ENCODE results near the gene KPNA6. TPM values are rescaled to one million over a fixed set of nuclear protein-coding genes. Genes with fewer than 3 reads are reported as not detected.
"Not testable (repeated sequence)": the region's sequence is repeated elsewhere in the genome, so short reads cannot be mapped to it uniquely, and the experiment has no call there.

KPNA6 gene
- total and polyA plus RNA-seq, 10 of the 15 experiments (the other 5 are each of a cell fraction or from before 2014, with no cell fraction given) = 11.1 to 55.6 (median 25.9) TPM

- no peak overlapping the region for H3K4me2 ChIP-seq (ENCODE audit: control insufficient read depth, insufficient read depth)
- CTCF ChIA-PET = interaction anchor here (1.1 to 6.3 kb wide), 2 partner anchors 8 to 15 kb away, joined by 3 to 52 read pairs; no protein-coding TSS in a partner anchor
- DNase-seq (ENCODE audit: low read depth, low spot score) (no peak), ATAC-seq (no peak), FAIRE-seq (no peak)
- intact Hi-C loops (cut with micrococcal nuclease; ENCODE audit: unreplicated experiment) = no loop called here
- no peak overlapping the region for H3K27ac ChIP-seq (ENCODE audit: control insufficient read depth, insufficient read depth)
- RAD21 ChIA-PET (ENCODE audit: unreplicated experiment) = interaction anchor here (1.7 kb wide), 1 partner anchor 223 kb away, joined by 3 read pairs; the partner anchor contains the start of gene MARCKSL1
- H3K79me2 ChIP-seq (ENCODE audit: control insufficient read depth, insufficient read depth, low read length) = peaks cover 71% of the 10 kb centered on the region
- H3K9me3 ChIP-seq (replicated peaks; ENCODE audit: control insufficient read depth, insufficient read depth, low read length) = no peaks in the 10 kb centered on the region
- POLR2A ChIA-PET = interaction anchor here (0.5 kb wide), 1 partner anchor 17 kb away, joined by 3 read pairs; no protein-coding TSS in a partner anchor
- no peaks in the 10 kb centered on the region for H4K20me1 ChIP-seq (ENCODE audit: control insufficient read depth, insufficient read depth)
- BruUV-seq (replicated peaks) = no TSS peak
- H3K4me1 ChIP-seq (ENCODE audit: control insufficient read depth, insufficient read depth, low read length) = peaks cover 21% of the 10 kb centered on the region
- H2AFZ ChIP-seq (ENCODE audit: control insufficient read depth, low read depth, low read length) = no peak overlapping the region
- SMC1A ChIA-PET (ENCODE audit: uncharacterized antibody, unreplicated experiment) = interaction anchor here (1.0 to 2.3 kb wide), 4 partner anchors 12 to 90 kb away, joined by 3 to 6 read pairs (median 4); no protein-coding TSS in a partner anchor
- no peaks in the 10 kb centered on the region; a peak in 1 of 4 replicates for H3K36me3 ChIP-seq (ENCODE audit: control insufficient read depth in 2 of 2, insufficient read depth in 2 of 2, low read length in 1 of 2)
- TF ChIP-seq SMAD1 (IDR thresholded peaks at IDR 0.05; ENCODE audit: low read depth, partially characterized antibody) = no peak
- no peak for TF ChIP-seq RUNX3 (IDR thresholded peaks at IDR 0.05; ENCODE audit: low read length)
- TF ChIP-seq SMC3 (IDR thresholded peaks at IDR 0.05; ENCODE audit: borderline replicate concordance, low read length) = no peak
- TF ChIP-seq, protein P1, sequence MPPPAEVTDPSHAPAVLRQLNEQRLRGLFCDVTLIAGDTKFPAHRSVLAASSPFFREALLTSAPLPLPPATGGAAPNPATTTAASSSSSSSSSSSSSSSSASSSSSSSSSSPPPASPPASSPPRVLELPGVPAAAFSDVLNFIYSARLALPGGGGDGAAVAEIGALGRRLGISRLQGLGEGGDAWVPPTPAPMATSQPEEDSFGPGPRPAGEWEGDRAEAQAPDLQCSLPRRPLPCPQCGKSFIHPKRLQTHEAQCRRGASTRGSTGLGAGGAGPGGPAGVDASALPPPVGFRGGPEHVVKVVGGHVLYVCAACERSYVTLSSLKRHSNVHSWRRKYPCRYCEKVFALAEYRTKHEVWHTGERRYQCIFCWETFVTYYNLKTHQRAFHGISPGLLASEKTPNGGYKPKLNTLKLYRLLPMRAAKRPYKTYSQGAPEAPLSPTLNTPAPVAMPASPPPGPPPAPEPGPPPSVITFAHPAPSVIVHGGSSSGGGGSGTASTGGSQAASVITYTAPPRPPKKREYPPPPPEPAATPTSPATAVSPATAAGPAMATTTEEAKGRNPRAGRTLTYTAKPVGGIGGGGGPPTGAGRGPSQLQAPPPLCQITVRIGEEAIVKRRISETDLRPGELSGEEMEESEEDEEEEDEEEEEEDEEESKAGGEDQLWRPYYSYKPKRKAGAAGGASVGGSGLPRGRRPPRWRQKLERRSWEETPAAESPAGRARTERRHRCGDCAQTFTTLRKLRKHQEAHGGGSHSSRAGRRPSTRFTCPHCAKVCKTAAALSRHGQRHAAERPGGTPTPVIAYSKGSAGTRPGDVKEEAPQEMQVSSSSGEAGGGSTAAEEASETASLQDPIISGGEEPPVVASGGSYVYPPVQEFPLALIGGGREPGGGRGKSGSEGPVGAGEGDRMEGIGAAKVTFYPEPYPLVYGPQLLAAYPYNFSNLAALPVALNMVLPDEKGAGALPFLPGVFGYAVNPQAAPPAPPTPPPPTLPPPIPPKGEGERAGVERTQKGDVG (CRISPR knock-in tag; IDR thresholded peaks at IDR 0.05) = no peak
- no peak for TF ChIP-seq HDAC6 (IDR thresholded peaks at IDR 0.05; ENCODE audit: unreplicated experiment)
- no peak for TF ChIP-seq SREBF1 (IDR thresholded peaks at IDR 0.05; ENCODE audit: low read length)
- TF ChIP-seq CBX3 (IDR thresholded peaks at IDR 0.05; ENCODE audit: borderline replicate concordance, low read depth) = no peak
- in situ Hi-C loops (cut with MboI) = no loop called here
- no peak overlapping the region for H3K9ac ChIP-seq (ENCODE audit: control insufficient read depth, insufficient read depth, low read length)
- WGBS (ENCODE audit: insufficient coverage, insufficient replicate concordance, low lambda C conversion rate, missing lambda C conversion rate) = 82% methylated on average over 5 of the region's 5 CpGs
- H3K27me3 ChIP-seq (replicated peaks in 1 of 2; ENCODE audit: control insufficient read depth in 2 of 2, insufficient read depth in 2 of 2, low read length in 1 of 2) = no peaks in the 10 kb centered on the region
- H3K4me3 ChIP-seq = no peak overlapping the region; the same call in 1 of the 2 replicates
Measured at GRCh38 chr1:32112806-32113375, 5.0 kb downstream of the KPNA6 start.

GRCh38 chr1:32113436-32113835 is 5.6 kb downstream of the KPNA6 start:
- SMC1A ChIA-PET (ENCODE audit: uncharacterized antibody, unreplicated experiment) = interaction anchor here (1.5 kb wide), 1 partner anchor 46 kb away, joined by 4 read pairs; no protein-coding TSS in a partner anchor
- H3K4me1 ChIP-seq (ENCODE audit: control insufficient read depth, insufficient read depth, low read length) = peaks cover 21% of the 10 kb centered on the region
- POLR2A ChIA-PET = not testable (repeated sequence)

More at GRCh38 chr1:32113436-32113835, 5.6 kb downstream of the KPNA6 start:
- H3K79me2 ChIP-seq (ENCODE audit: control insufficient read depth, insufficient read depth, low read length) = peaks cover 67% of the 10 kb centered on the region
- ATAC-seq; intact Hi-C loops (cut with micrococcal nuclease; ENCODE audit: unreplicated experiment); H4K20me1 ChIP-seq (ENCODE audit: control insufficient read depth, insufficient read depth); FAIRE-seq; RAD21 ChIA-PET (ENCODE audit: unreplicated experiment); H3K9me3 ChIP-seq (replicated peaks; ENCODE audit: control insufficient read depth, insufficient read depth, low read length); in situ Hi-C loops (cut with MboI); H3K27ac ChIP-seq (ENCODE audit: control insufficient read depth, insufficient read depth); H3K4me2 ChIP-seq (ENCODE audit: control insufficient read depth, insufficient read depth); H3K9ac ChIP-seq (ENCODE audit: control insufficient read depth, insufficient read depth, low read length); DNase-seq (ENCODE audit: low read depth, low spot score); H3K36me3 ChIP-seq (ENCODE audit: control insufficient read depth in 2 of 2, insufficient read depth in 2 of 2, low read length in 1 of 2); BruUV-seq (replicated peaks); H3K27me3 ChIP-seq (replicated peaks in 1 of 2; ENCODE audit: control insufficient read depth in 2 of 2, insufficient read depth in 2 of 2, low read length in 1 of 2); H3K4me3 ChIP-seq; H2AFZ ChIP-seq (ENCODE audit: control insufficient read depth, low read depth, low read length): not testable (repeated sequence)
- WGBS (ENCODE audit: insufficient coverage, insufficient replicate concordance, low lambda C conversion rate, missing lambda C conversion rate) = 83% methylated on average over 4 of the region's 4 CpGs
- CTCF ChIA-PET = interaction anchor here (1.7 kb wide), 1 partner anchor 16 kb away, joined by 4 read pairs; no protein-coding TSS in a partner anchor
